ENCODE results near the gene PPP2R3C. TPM values are rescaled to one million over a fixed set of nuclear protein-coding genes. Genes with fewer than 3 reads are reported as not detected.
A peak's percentile ranks its signal among the peaks of the same experiment; 100 is the strongest.

The PPP2R3C gene
- total and polyA plus RNA-seq, 2 of the 13 experiments (the other 11 are each of a cell fraction or from before 2014, with no cell fraction given) = 63.4 to 102 TPM

- TF ChIP-seq ZNF317 (CRISPR knock-in tag; IDR thresholded peaks at IDR 0.05) (no peak), ELF3 (CRISPR knock-in tag; IDR thresholded peaks at IDR 0.05) (peak; percentile 55; the same call in 1 of the 2 replicates), FOXP1 (IDR thresholded peaks at IDR 0.05) (no peak), FOXP1 (CRISPR knock-in tag; IDR thresholded peaks at IDR 0.05) (peak; percentile 51; the same call in 1 of the 2 replicates), ARID3A (IDR thresholded peaks at IDR 0.05; ENCODE audit: low read depth, low read length) (peak; percentile 86), ZSCAN9 (CRISPR knock-in tag; IDR thresholded peaks at IDR 0.05; ENCODE audit: borderline replicate concordance) (no peak), ZNF292 (CRISPR knock-in tag; IDR thresholded peaks at IDR 0.05; ENCODE audit: borderline replicate concordance, low read depth) (no peak), SRY (CRISPR knock-in tag; IDR thresholded peaks at IDR 0.05) (no peak), THAP11 (CRISPR knock-in tag; IDR thresholded peaks at IDR 0.05) (peak; percentile 23; the same call in 1 of the 2 replicates), CTCF (CRISPR knock-in tag; IDR thresholded peaks at IDR 0.05) (peak; percentile 64), LRRFIP1 (CRISPR knock-in tag; conservative IDR thresholded peaks at IDR 0.05) (no peak), HOMEZ (CRISPR knock-in tag; IDR thresholded peaks at IDR 0.05; ENCODE audit: low read depth) (peak; percentile 28; the same call in 1 of the 2 replicates), HDAC2 (CRISPR knock-in tag; IDR thresholded peaks at IDR 0.05) (no peak), ZNF891 (CRISPR knock-in tag; IDR thresholded peaks at IDR 0.05) (no peak), ZNF343 (CRISPR knock-in tag; IDR thresholded peaks at IDR 0.05) (0 out of 2 replicates have a peak, but pooled peaks have one; percentile 17), LCORL (IDR thresholded peaks at IDR 0.05) (peak; percentile 40; the same call in 1 of the 2 replicates), LCORL (CRISPR knock-in tag; IDR thresholded peaks at IDR 0.05) (no peak), SETDB1 (CRISPR knock-in tag; IDR thresholded peaks at IDR 0.05; ENCODE audit: borderline replicate concordance) (no peak), PLSCR1 (CRISPR knock-in tag; IDR thresholded peaks at IDR 0.05; ENCODE audit: borderline replicate concordance) (no peak), ZNF354B (CRISPR knock-in tag; IDR thresholded peaks at IDR 0.05) (no peak), CENPBD1 (CRISPR knock-in tag; IDR thresholded peaks at IDR 0.05; ENCODE audit: borderline replicate concordance, low read depth) (no peak)
Observed at GRCh38 chr14:35140718-35141581, 19.2 kb upstream of the PPP2R3C start (continued).
